ENCODE results near the gene AKAP14. TPM values are rescaled to one million over a fixed set of nuclear protein-coding genes. Genes with fewer than 3 reads are reported as not detected.

The AKAP14 gene
- total RNA-seq (2022): not detected in 2 replicates
- Bru-seq, nascent RNA: not detected
- percentile 12 among the genes with signal in this experiment for BruChase-seq, experiment 1, labeled RNA remaining after a 6-hour chase
- percentile 9 among the genes with signal in this experiment for BruChase-seq, experiment 2, labeled RNA remaining after a 2-hour chase
- long read RNA-seq: 0 reads

DNA sequence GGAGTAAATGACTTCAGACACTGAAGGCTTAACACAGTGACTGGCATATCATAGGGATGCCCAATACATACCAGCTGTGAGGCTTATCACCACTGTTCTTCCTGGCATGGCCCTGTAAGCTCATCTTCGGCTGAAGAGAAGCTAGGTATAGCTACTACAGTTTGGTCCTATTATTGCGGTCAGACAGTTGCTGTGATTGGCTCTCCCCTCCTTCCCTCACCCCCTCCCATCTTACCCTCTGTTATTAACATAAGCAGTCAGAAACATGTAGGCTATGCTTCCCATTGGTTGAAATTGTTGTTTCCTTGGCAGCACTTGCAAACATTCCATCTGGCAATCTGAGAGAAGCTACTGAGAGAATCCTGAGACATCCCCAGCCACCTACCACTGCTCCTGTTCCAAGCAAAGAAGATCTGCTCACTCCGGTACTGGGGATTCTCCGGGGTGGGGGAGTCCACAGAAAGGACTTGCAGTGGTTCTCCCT, at the start of gene AKAP14:
TSS of gene AKAP14 (plus strand) at position 51 of the 484 bp plus-strand sequence. CDS start 7,331 bp downstream, outside the sequence.
- no peaks in the 10 kb centered on the region for H3K27me3 Mint-ChIP-seq (ENCODE audit: insufficient read depth, unreplicated experiment)
- H3K9me3 Mint-ChIP-seq (ENCODE audit: unreplicated experiment): no peaks in the 10 kb centered on the region
- intact Hi-C loops (cut with micrococcal nuclease): no loop called here
- BruUV-seq (replicated peaks): no TSS peak
- H3K27ac Mint-ChIP-seq (ENCODE audit: low read depth, unreplicated experiment): no peak within 1 kb of the TSS
- ChIA-PET POLR2A (no interaction called here), CTCF (interaction anchor here (1.1 to 1.4 kb wide), 2 partner anchors 9 to 14 kb away, joined by 3 to 4 read pairs; no protein-coding TSS in a partner anchor)
- peaks cover 8% of the 10 kb centered on the region for H3K36me3 Mint-ChIP-seq (ENCODE audit: insufficient read depth, unreplicated experiment)
- H3K4me3 Mint-ChIP-seq (ENCODE audit: unreplicated experiment): no peak within 1 kb of the TSS
- no peaks in the 10 kb centered on the region for H3K4me1 Mint-ChIP-seq (ENCODE audit: insufficient read depth, unreplicated experiment)
- no peak for DNase-seq (ENCODE audit: unreplicated experiment)
- TF ChIP-seq, protein P1, sequence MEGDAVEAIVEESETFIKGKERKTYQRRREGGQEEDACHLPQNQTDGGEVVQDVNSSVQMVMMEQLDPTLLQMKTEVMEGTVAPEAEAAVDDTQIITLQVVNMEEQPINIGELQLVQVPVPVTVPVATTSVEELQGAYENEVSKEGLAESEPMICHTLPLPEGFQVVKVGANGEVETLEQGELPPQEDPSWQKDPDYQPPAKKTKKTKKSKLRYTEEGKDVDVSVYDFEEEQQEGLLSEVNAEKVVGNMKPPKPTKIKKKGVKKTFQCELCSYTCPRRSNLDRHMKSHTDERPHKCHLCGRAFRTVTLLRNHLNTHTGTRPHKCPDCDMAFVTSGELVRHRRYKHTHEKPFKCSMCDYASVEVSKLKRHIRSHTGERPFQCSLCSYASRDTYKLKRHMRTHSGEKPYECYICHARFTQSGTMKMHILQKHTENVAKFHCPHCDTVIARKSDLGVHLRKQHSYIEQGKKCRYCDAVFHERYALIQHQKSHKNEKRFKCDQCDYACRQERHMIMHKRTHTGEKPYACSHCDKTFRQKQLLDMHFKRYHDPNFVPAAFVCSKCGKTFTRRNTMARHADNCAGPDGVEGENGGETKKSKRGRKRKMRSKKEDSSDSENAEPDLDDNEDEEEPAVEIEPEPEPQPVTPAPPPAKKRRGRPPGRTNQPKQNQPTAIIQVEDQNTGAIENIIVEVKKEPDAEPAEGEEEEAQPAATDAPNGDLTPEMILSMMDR (IDR thresholded peaks at IDR 0.05; ENCODE audit: unreplicated experiment): no peak

DNA sequence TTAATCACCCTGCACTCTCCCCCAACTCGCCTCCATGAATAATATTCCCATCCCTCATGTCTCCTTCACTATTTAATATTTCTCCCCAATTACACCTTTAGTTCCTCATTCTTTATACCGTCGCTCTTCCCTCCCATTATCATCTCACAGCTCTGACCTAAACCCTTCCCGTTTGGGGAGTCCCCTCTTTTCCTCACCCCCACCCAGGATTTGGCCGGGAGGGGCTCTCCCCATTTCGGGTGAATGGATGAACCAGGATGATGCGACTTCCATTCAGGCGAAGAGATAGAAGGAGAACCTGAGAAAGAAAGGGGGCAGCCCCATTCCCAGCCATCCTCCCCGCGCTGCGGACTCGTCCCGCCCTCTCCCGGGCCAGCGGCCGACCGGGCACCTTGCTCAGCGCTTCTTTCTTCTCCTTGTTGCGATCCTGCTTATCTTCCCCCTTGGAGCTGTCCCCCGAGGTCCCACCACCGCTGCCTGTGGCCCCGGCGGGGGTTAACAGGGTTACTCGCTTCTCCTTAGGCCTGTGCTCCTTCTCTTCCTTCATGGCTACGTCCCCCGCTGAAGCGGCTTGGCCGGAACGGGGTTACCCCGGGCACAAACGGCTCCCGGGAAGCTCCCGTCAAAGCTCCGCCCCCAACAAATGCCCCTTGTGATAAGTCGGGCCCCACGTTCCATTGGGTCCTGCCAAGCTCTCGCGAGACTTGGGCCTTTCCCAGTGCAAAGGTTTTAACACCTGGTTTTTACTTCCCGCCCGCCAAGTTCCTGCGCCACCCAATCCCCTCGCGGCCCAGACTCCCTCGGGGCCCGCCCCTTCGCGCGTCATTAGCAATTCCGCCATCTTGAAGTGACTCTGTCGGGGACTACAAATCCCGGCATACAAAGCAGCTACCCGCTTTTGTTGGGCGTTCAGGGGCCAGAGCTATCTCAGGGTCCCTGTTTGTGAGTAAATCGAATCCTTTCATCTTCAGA, 43.0 kb upstream of the AKAP14 start, which contains the start of gene UPF3B:
TSS of gene UPF3B (minus strand) at position 582 of the 972 bp plus-strand sequence. CDS start at position 547, 35 bp downstream.
- peak; percentile 98 for DNase-seq (ENCODE audit: unreplicated experiment)
- no peaks in the 10 kb centered on the region for H3K9me3 Mint-ChIP-seq (ENCODE audit: unreplicated experiment)
- CTCF ChIA-PET: interaction anchor here (0.6 to 0.8 kb wide), 2 partner anchors 24 to 64 kb away, joined by 3 read pairs; no protein-coding TSS in a partner anchor
- POLR2A ChIA-PET: interaction anchor here (0.6 to 4.0 kb wide), 16 partner anchors 9 to 315 kb away, joined by 3 to 74 read pairs (median 4); partner anchors contain the start of genes NDUFA1, NKAP, NKRF and RNF113A
- intact Hi-C loops (cut with micrococcal nuclease): no loop called here
- peaks cover 27% of the 10 kb centered on the region for H3K36me3 Mint-ChIP-seq (ENCODE audit: insufficient read depth, unreplicated experiment)
- BruUV-seq (replicated peaks): no TSS peak
- H3K27me3 Mint-ChIP-seq (ENCODE audit: insufficient read depth, unreplicated experiment): no peaks in the 10 kb centered on the region
- H3K4me3 Mint-ChIP-seq (ENCODE audit: unreplicated experiment): peak within 1 kb of the TSS; percentile 97
- H3K27ac Mint-ChIP-seq (ENCODE audit: low read depth, unreplicated experiment): peak within 1 kb of the TSS; percentile 98
- TF ChIP-seq, protein P1 (IDR thresholded peaks at IDR 0.05; ENCODE audit: unreplicated experiment): no peak
- no peaks in the 10 kb centered on the region for H3K4me1 Mint-ChIP-seq (ENCODE audit: insufficient read depth, unreplicated experiment)

DNA sequence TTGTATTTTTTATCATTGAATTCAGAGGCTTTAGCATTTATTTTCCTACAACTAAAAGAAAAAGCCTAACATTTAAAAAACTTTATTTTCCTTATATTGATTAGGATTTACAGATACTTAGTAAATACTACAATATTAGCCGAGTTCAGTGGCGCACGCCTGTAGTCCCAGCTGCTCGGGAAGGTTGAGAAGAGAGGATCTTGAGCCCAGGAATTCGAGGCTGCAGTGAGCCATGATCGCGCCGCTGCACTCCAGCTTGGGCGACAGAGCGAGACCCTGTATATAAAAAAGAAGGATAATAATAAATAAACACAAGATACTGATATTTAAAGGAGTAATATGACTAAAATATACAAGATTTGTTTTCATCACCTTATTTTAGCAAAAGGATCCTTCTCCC, 42.2 kb upstream of the AKAP14 start:
- Mint-ChIP-seq H3K4me1 (ENCODE audit: insufficient read depth, unreplicated experiment) (no peaks in the 10 kb centered on the region), H3K27me3 (ENCODE audit: insufficient read depth, unreplicated experiment) (no peaks in the 10 kb centered on the region), H3K4me3 (ENCODE audit: unreplicated experiment) (peak overlapping the region; percentile 97), H3K27ac (ENCODE audit: low read depth, unreplicated experiment) (peak overlapping the region; percentile 98), H3K36me3 (ENCODE audit: insufficient read depth, unreplicated experiment) (peaks cover 24% of the 10 kb centered on the region), H3K9me3 (ENCODE audit: unreplicated experiment) (no peaks in the 10 kb centered on the region)
- ChIA-PET CTCF (interaction anchor here (0.6 to 0.8 kb wide), 2 partner anchors 25 to 65 kb away, joined by 3 read pairs; no protein-coding TSS in a partner anchor), POLR2A (interaction anchor here (0.5 to 4.0 kb wide), 13 partner anchors 8 to 385 kb away, joined by 3 to 74 read pairs (median 4); partner anchors contain the start of genes NDUFA1, NKRF, RNF113A and RPL39)
- DNase-seq (ENCODE audit: unreplicated experiment): peak; percentile 1
- intact Hi-C loops (cut with micrococcal nuclease): no loop called here
- BruUV-seq (replicated peaks): no TSS peak
- TF ChIP-seq, protein P1 (IDR thresholded peaks at IDR 0.05; ENCODE audit: unreplicated experiment): no peak
